IMR-90 (cell line): ENCODE results near the gene TIMP1. TPM values are rescaled to one million over a fixed set of nuclear protein-coding genes. Genes with fewer than 3 reads are reported as not detected.

ENCODE experiments used
- ATAC-seq: fragments of 200-7000 bp; cut with Tn5 transposase; 2 replicates; pipeline ENCODE4 v1.9.1; 2020; ENCODE audit warnings: low read depth, mild to moderate bottlenecking, moderate library complexity
- BruUV-seq: library from RNA; stranded (reverse); fragments of 400-500 nt; replicated peaks from 2 replicates; lab custom pipeline; 2021; lab: Mats Ljungman, UMichigan
- CTCF ChIA-PET: fragments of 300-600 bp; formaldehyde crosslinking; extraction: SDS; loops from one replicate; lab custom pipeline; 2021; ENCODE audit warnings: antibody characterized with exemption; lab: Yijun Ruan, JAX
- POLR2A ChIA-PET: fragments of 300-600 bp; sonication (Branson Sonifier 250); formaldehyde crosslinking; loops from one replicate; lab custom pipeline; 2022; ENCODE audit warnings: antibody characterized with exemption; ENCODE audit not compliant: unreplicated experiment; lab: Charles Lee
- DNase-seq: peaks from one replicate; pipeline ENCODE4 v3.0.0; 2013
- H2AFZ ChIP-seq: replicated peaks from 2 replicates; pipeline ENCODE3; 2013; ENCODE audit warnings: low read length, mild to moderate bottlenecking; ENCODE audit not compliant: poor library complexity
- H2AK5ac ChIP-seq: 2 replicates; pipeline ENCODE4 v1.6.1; 2013; ENCODE audit warnings: low read depth, low read length, inconsistent platforms
- H2AK9ac ChIP-seq: replicated peaks from 2 replicates; pipeline ENCODE3; 2013; ENCODE audit warnings: mild to moderate bottlenecking, low read depth, low read length, moderate library complexity; ENCODE audit not compliant: poor library complexity
- H2BK120ac ChIP-seq: 2 replicates; pipeline ENCODE4 v1.6.1; 2013; ENCODE audit warnings: low read depth, low read length, inconsistent platforms
- H2BK15ac ChIP-seq: 3 replicates; pipeline ENCODE4 v1.6.1; 2013; ENCODE audit warnings: low read depth, low read length, inconsistent platforms
- H2BK20ac ChIP-seq: 2 replicates; pipeline ENCODE4 v1.6.1; 2013; ENCODE audit warnings: low read depth, mild to moderate bottlenecking, inconsistent platforms, low read length, moderate library complexity
- H2BK5ac ChIP-seq: 2 replicates; pipeline ENCODE4 v1.6.1; 2013; ENCODE audit warnings: mild to moderate bottlenecking, low read depth, low read length, inconsistent platforms; ENCODE audit not compliant: poor library complexity, severe bottlenecking
- H3K14ac ChIP-seq: replicated peaks from 2 replicates; pipeline ENCODE4 v1.6.1; 2013; ENCODE audit warnings: low read depth, low read length, inconsistent platforms
- H3K18ac ChIP-seq: 2 replicates; pipeline ENCODE4 v1.6.1; 2013; ENCODE audit warnings: low read depth, low read length, control low read depth
- H3K23ac ChIP-seq: 2 replicates; pipeline ENCODE4 v1.6.1; 2013; ENCODE audit warnings: low read depth, low read length, inconsistent platforms
- H3K27ac ChIP-seq: 2 replicates; pipeline ENCODE4 v1.5.1; 2013; ENCODE audit warnings: mild to moderate bottlenecking, control low read depth, low read length; ENCODE audit not compliant: insufficient read depth
- H3K27me3 ChIP-seq: 2 replicates; pipeline ENCODE4 v1.6.1; 2013; ENCODE audit warnings: low read length; ENCODE audit not compliant: control insufficient read depth, insufficient read depth
- H3K36me3 ChIP-seq: 2 replicates; pipeline ENCODE4 v1.6.1; 2013; ENCODE audit warnings: low read length, mixed read lengths; ENCODE audit not compliant: control insufficient read depth, insufficient read depth
- H3K4ac ChIP-seq: 2 replicates; pipeline ENCODE4 v1.6.1; 2013; ENCODE audit warnings: low read depth, low read length, inconsistent platforms
- H3K4me1 ChIP-seq: 2 replicates; pipeline ENCODE4 v1.6.1; 2013; ENCODE audit warnings: low read length, mixed read lengths; ENCODE audit not compliant: control insufficient read depth, insufficient read depth
- H3K4me2 ChIP-seq: 2 replicates; pipeline ENCODE4 v1.6.1; 2013; ENCODE audit warnings: low read depth, mild to moderate bottlenecking, control low read depth, low read length, moderate library complexity
- H3K4me3 ChIP-seq: 2 replicates; pipeline ENCODE4 v1.5.1; 2013; ENCODE audit warnings: low read depth, mild to moderate bottlenecking, control low read depth, low read length, moderate library complexity; ENCODE audit not compliant: insufficient read depth
- H3K56ac ChIP-seq: 2 replicates; pipeline ENCODE4 v1.6.1; 2013; ENCODE audit warnings: low read length, inconsistent platforms; ENCODE audit not compliant: insufficient read depth; ENCODE audit errors: extremely low read depth
- H3K79me1 ChIP-seq, 2 experiments: 2 replicates each; pipeline ENCODE4 v1.6.1; 2013; ENCODE audit warnings: low read length in 2 of 2, inconsistent platforms in 1 of 2, low read depth in 1 of 2
- H3K9ac ChIP-seq: 2 replicates; pipeline ENCODE4 v1.6.1; 2013; ENCODE audit warnings: low read depth, low read length, control low read depth
- H3K9me1 ChIP-seq: 2 replicates; pipeline ENCODE4 v1.6.1; 2013; ENCODE audit warnings: low read length, inconsistent platforms; ENCODE audit not compliant: insufficient read depth
- H3K9me3 ChIP-seq: 2 replicates; pipeline ENCODE4 v1.6.1; 2013; ENCODE audit warnings: low read length; ENCODE audit not compliant: control insufficient read depth, insufficient read depth
- H4K20me1 ChIP-seq: 2 replicates; pipeline ENCODE4 v1.6.1; 2013; ENCODE audit warnings: low read length, inconsistent platforms; ENCODE audit not compliant: insufficient read depth
- H4K5ac ChIP-seq: 2 replicates; pipeline ENCODE4 v1.6.1; 2013; ENCODE audit warnings: mild to moderate bottlenecking, low read depth, low read length, control low read depth
- H4K8ac ChIP-seq, 2 experiments: 2 replicates each; pipeline ENCODE4 v1.6.1; 2013; ENCODE audit warnings: low read depth in 2 of 2, low read length in 2 of 2, control low read depth in 1 of 2, inconsistent platforms in 1 of 2
- H4K91ac ChIP-seq: 2 replicates; pipeline ENCODE4 v1.6.1; 2013; ENCODE audit warnings: low read depth, low read length, inconsistent platforms; ENCODE audit not compliant: insufficient read depth
- BHLHE40 ChIP-seq: fragments of 150-350 bp; IDR thresholded peaks from 2 replicates; pipeline ENCODE4 v1.6.1; 2016; ENCODE audit warnings: mild to moderate bottlenecking, low read depth, low read length
- FOS ChIP-seq: fragments of 150-350 bp; IDR thresholded peaks from 2 replicates; pipeline ENCODE4 v1.6.1; 2016; ENCODE audit warnings: low read depth, low read length
- MAZ ChIP-seq: IDR thresholded peaks from 2 replicates; pipeline ENCODE4 v1.6.1; 2012; ENCODE audit warnings: low read depth, mild to moderate bottlenecking, low read length, improper control_type of control experiment, moderate library complexity, borderline replicate concordance
- NFE2L2 ChIP-seq: fragments of 150-350 bp; IDR thresholded peaks from 2 replicates; pipeline ENCODE4 v1.6.1; 2016; ENCODE audit warnings: low read depth, mild to moderate bottlenecking, low read length
- SMC3 ChIP-seq: fragments of 150-350 bp; IDR thresholded peaks from 2 replicates; pipeline ENCODE4 v1.6.1; 2016; ENCODE audit warnings: low read depth, mild to moderate bottlenecking, antibody characterized with exemption, low read length, moderate library complexity
- WGBS, 2 experiments: methylation state at CpG; one replicate each; pipeline versions ENCODE4 v1.1.5 to v1.1.7; 2013; ENCODE audit warnings: missing lambda C conversion rate in 2 of 2; ENCODE audit not compliant: insufficient read length in 1 of 2; ENCODE audit errors: extremely low coverage in 2 of 2; 5-methylcytosine and 5-hydroxymethylcytosine counted together
- dilution Hi-C: fragments of 300-500 bp; cut with HindIII; formaldehyde crosslinking; loops from one replicate; pipeline ENCODE4 v1.14.3; 2018; ENCODE audit warnings: low sequenced_read_pairs; ENCODE audit not compliant: unreplicated experiment
- in situ Hi-C: fragments of 300-500 bp; cut with MboI; formaldehyde crosslinking; loops from 3 replicates; pipeline ENCODE4 v1.14.3; 2019; ENCODE audit warnings: low sequenced_read_pairs, inconsistent platforms, mixed read lengths
- intact Hi-C: fragments of 100-400 bp; cut with micrococcal nuclease; formaldehyde crosslinking; loops from 2 replicates; pipeline ENCODE4 v1.10.0; 2022
- polyA plus RNA-seq, 3 experiments: library from polyadenylated mRNA; depleted of rRNA; stranded (reverse); fragments of >200 nt; gene quantifications; 2 replicates each; pipeline ENCODE4 v1.2.3, GENCODE V29; 2012; ENCODE audit warnings: low replicate concordance in 1 of 3
- total RNA-seq: library from RNA; depleted of rRNA; stranded (reverse); fragments of >200 nt; gene quantifications from 2 replicates; pipeline ENCODE4 v1.2.3, GENCODE V29; 2012
- TF ChIP-seq, protein P1 (sequence below): fragments of 150-350 bp; IDR thresholded peaks from 2 replicates; pipeline ENCODE4 v1.6.1; 2016; ENCODE audit warnings: low read depth, mild to moderate bottlenecking, low read length, moderate library complexity, borderline replicate concordance

Gene TIMP1
- total and polyA plus RNA-seq, 2 of the 4 experiments (the other 2 are of a cell fraction) = 512 to 3,078 TPM

DNA sequence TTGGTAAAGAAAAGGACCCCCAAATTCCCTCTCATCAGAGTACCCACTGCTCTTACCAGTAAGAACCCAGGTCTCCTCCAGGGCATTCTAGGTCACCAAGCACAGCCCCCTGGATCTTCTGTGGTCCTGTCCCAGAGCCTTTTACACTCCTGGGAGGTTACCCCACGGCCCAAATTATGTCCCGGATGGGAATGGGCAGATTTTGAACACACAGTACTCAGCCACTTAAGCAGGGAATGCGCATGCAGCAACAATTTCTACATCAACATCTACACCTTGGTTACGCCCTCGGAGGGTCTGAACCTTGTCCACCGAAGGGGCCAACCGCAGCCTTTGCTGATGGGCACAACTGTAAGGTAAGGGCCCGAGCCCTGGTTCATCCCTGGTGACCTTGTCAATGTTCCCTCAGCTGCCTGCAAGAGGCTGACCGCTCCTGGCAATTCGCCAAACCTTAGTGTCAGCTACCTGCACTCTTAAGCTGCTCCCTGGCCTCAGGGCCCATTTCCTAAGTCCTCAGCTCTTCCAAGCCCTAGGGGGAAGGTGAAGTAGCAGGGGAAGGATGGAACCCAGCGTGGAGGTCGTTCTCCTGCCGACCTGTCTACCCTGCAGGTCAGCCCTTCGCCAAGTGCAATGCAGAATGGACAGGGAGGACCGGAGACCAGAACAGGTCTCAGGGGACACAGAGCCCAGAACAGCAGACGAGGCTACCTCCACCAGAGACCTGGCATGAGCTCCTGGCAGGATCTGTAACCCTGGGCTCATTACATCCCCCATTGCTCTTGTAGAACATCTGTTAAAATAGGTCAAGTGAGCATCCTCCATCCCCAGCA, 5.9 kb downstream of the TIMP1 start:
- H2BK15ac ChIP-seq = no peak overlapping the region
- H3K4me1 ChIP-seq = peaks cover 5% of the 10 kb centered on the region; the same call in 1 of the 2 replicates
- H2AK9ac ChIP-seq = no peak overlapping the region
- peak overlapping the region; percentile 50 for H2AFZ ChIP-seq
- BruUV-seq = no TSS peak
- no peak overlapping the region for H3K4me2 ChIP-seq
- in situ Hi-C loops (no loop called here), intact Hi-C loops (loop anchor here (5.0 kb wide), 1 partner anchor 54 kb away; no protein-coding TSS in a partner anchor), dilution Hi-C loops (no loop called here)
- no peak overlapping the region for H3K27ac ChIP-seq
- ChIA-PET POLR2A (interaction anchor here (0.6 kb wide), 1 partner anchor 1508 kb away, joined by 5 read pairs; no protein-coding TSS in a partner anchor), CTCF (no interaction called here)
- H3K9ac ChIP-seq = no peak overlapping the region
- no peak for DNase-seq
- H3K79me1 ChIP-seq = peaks cover 0 to 26% of the 10 kb centered on the region in 2 experiments; a peak in 2 of 4 replicates
- H3K4ac ChIP-seq = no peak overlapping the region
- peaks cover 23% of the 10 kb centered on the region for H3K36me3 ChIP-seq
- H3K23ac ChIP-seq = no peak overlapping the region
- H4K8ac ChIP-seq = no peak overlapping the region
- TF ChIP-seq MAZ (no peak), NFE2L2 (no peak), FOS (no peak), SMC3 (no peak), BHLHE40 (no peak)
- TF ChIP-seq, protein P1, sequence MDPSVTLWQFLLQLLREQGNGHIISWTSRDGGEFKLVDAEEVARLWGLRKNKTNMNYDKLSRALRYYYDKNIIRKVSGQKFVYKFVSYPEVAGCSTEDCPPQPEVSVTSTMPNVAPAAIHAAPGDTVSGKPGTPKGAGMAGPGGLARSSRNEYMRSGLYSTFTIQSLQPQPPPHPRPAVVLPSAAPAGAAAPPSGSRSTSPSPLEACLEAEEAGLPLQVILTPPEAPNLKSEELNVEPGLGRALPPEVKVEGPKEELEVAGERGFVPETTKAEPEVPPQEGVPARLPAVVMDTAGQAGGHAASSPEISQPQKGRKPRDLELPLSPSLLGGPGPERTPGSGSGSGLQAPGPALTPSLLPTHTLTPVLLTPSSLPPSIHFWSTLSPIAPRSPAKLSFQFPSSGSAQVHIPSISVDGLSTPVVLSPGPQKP = no peak
- no peak for ATAC-seq
- H4K5ac ChIP-seq = no peak overlapping the region
- H3K27me3 ChIP-seq = no peaks in the 10 kb centered on the region
- H2AK5ac ChIP-seq = no peak overlapping the region
- 74% methylated on average over 12 of the region's 16 CpGs; no CpG with 5 or more reads in 1 of the 2 experiments for WGBS, 2 experiments
- no peak overlapping the region for H3K56ac ChIP-seq
- no peak overlapping the region for H3K14ac ChIP-seq
- H3K4me3 ChIP-seq = no peak overlapping the region
- H3K18ac ChIP-seq = no peak overlapping the region
- H3K9me1 ChIP-seq = no peaks in the 10 kb centered on the region
- no peak overlapping the region for H2BK5ac ChIP-seq
- H2BK20ac ChIP-seq = no peak overlapping the region
- no peaks in the 10 kb centered on the region for H3K9me3 ChIP-seq
- H2BK120ac ChIP-seq = no peak overlapping the region
- H4K91ac ChIP-seq = no peak overlapping the region
- H4K20me1 ChIP-seq = peaks cover 30% of the 10 kb centered on the region
